SK-N-SH (cell line): ENCODE measurements around the gene SHH. TPM values are rescaled to one million over a fixed set of nuclear protein-coding genes. Genes with fewer than 3 reads are reported as not detected.
A peak's percentile ranks its signal among the peaks of the same experiment; 100 is the strongest.

Experiments
- CTCF ChIA-PET: fragments of 300-600, 350-600 bp; formaldehyde crosslinking; extraction: SDS; loops from one replicate; lab custom pipeline; 2021; lab: Yijun Ruan, JAX
- POLR2A ChIA-PET: fragments of 350-600 bp; sonication (Branson Sonifier 250); formaldehyde crosslinking; extraction: SDS; loops from one replicate; lab custom pipeline; 2020; ENCODE audit warnings: antibody characterized with exemption, inconsistent platforms; lab: Yijun Ruan, JAX
- DNase-seq: peaks from one replicate; pipeline ENCODE4 v3.0.0; 2012
- H2AFZ ChIP-seq: fragments of 200-600 bp; sonication (generic); 2 replicates; pipeline ENCODE4 v1.8.1; 2016; ENCODE audit warnings: antibody characterized with exemption, mild to moderate bottlenecking, low read depth
- H3F3A ChIP-seq: fragments of 200-600 bp; sonication (generic); replicated peaks from 2 replicates; pipeline ENCODE3; 2016; ENCODE audit warnings: antibody characterized with exemption, mild to moderate bottlenecking; ENCODE audit not compliant: insufficient read depth
- H3K27ac ChIP-seq, 2 experiments: fragments of 200-500 bp in 1 of 2; fragments of 200-600 bp in 1 of 2; sonication (Bioruptor generic) in 1 of 2; sonication (generic), shearing (Covaris generic) in 1 of 2; 2 replicates each; pipeline versions ENCODE4 v1.5.1 to v1.6.1; 2014 to 2016; ENCODE audit warnings: low read depth in 2 of 2, inconsistent platforms in 1 of 2, low read length in 1 of 2, mild to moderate bottlenecking in 1 of 2, mixed read lengths in 1 of 2
- H3K27me3 ChIP-seq: fragments of 200-600 bp; sonication (generic), shearing (Covaris generic); 2 replicates; pipeline ENCODE4 v1.6.1; 2016; ENCODE audit warnings: mixed run types; ENCODE audit not compliant: insufficient read depth
- H3K36me3 ChIP-seq, 2 experiments: fragments of 200-500 bp in 1 of 2; fragments of 200-600 bp in 1 of 2; sonication (Bioruptor generic) in 1 of 2; sonication (generic) in 1 of 2; replicated peaks in 1 of 2; 2 replicates each; pipeline versions ENCODE3 to v1.5.1; 2014 to 2016; ENCODE audit warnings: low read length in 1 of 2, mild to moderate bottlenecking in 1 of 2; ENCODE audit not compliant: insufficient read depth in 2 of 2, control insufficient read depth in 1 of 2
- H3K4me1 ChIP-seq, 2 experiments: fragments of 200-500 bp in 1 of 2; fragments of 200-600 bp in 1 of 2; sonication (Bioruptor generic) in 1 of 2; sonication (generic), shearing (Covaris generic) in 1 of 2; 2 replicates each; pipeline versions ENCODE4 v1.5.1 to v1.6.1; 2014 to 2016; ENCODE audit warnings: low read depth in 1 of 2, low read length in 1 of 2, mixed run types in 1 of 2; ENCODE audit not compliant: insufficient read depth in 2 of 2, control insufficient read depth in 1 of 2
- H3K4me2 ChIP-seq: fragments of 200-600 bp; sonication (generic), shearing (Covaris generic); 2 replicates; pipeline ENCODE4 v1.6.1; 2017; ENCODE audit warnings: mixed run types
- H3K4me3 ChIP-seq, 2 experiments: fragments of 200-500 bp in 1 of 2; fragments of 200-600 bp in 1 of 2; sonication (Bioruptor generic) in 1 of 2; sonication (generic), shearing (Covaris generic) in 1 of 2; 2 replicates each; pipeline versions ENCODE4 v1.5.1 to v1.8.1; 2014 to 2016; ENCODE audit warnings: low read depth in 2 of 2, inconsistent platforms in 1 of 2, low read length in 1 of 2, mild to moderate bottlenecking in 1 of 2, mixed read lengths in 1 of 2, moderate library complexity in 1 of 2
- H3K79me2 ChIP-seq: fragments of 200-600 bp; sonication (generic); 2 replicates; pipeline ENCODE4 v1.8.1; 2017; ENCODE audit warnings: mild to moderate bottlenecking; ENCODE audit not compliant: insufficient read depth
- H3K9ac ChIP-seq: fragments of 200-600 bp; sonication (generic); 2 replicates; pipeline ENCODE4 v1.6.1; 2017; ENCODE audit warnings: mixed run types
- H3K9me2 ChIP-seq: fragments of 200-600 bp; sonication (generic); 2 replicates; pipeline ENCODE4 v1.6.1; 2017; ENCODE audit warnings: mixed run types
- H3K9me3 ChIP-seq: fragments of 200-600 bp; sonication (generic); 2 replicates; pipeline ENCODE4 v1.6.1; 2017; ENCODE audit warnings: mixed run types, mild to moderate bottlenecking, moderate library complexity
- H4K20me1 ChIP-seq: fragments of 200-600 bp; sonication (generic); 2 replicates; pipeline ENCODE4 v1.6.1; 2017; ENCODE audit warnings: mild to moderate bottlenecking, mixed run types; ENCODE audit not compliant: insufficient read depth
- ELF1 ChIP-seq: IDR thresholded peaks from 2 replicates; pipeline ENCODE4 v1.4.0; 2012
- EZH2phosphoT487 ChIP-seq: fragments of 200-600 bp; sonication (generic); IDR thresholded peaks from 2 replicates; pipeline ENCODE4 v1.6.1; 2017; ENCODE audit warnings: low read depth, mixed run types, mild to moderate bottlenecking, antibody characterized with exemption, moderate library complexity, borderline replicate concordance
- FOXJ3 ChIP-seq: sonication (generic); formaldehyde crosslinking; IDR thresholded peaks from 2 replicates; pipeline ENCODE4 v1.5.1; 2020; ENCODE audit warnings: mild to moderate bottlenecking, missing genetic modification reagents
- NFIC ChIP-seq: IDR thresholded peaks from 2 replicates; pipeline ENCODE4 v1.4.0; 2012; ENCODE audit warnings: borderline replicate concordance
- NRF1 ChIP-seq: IDR thresholded peaks from 2 replicates; pipeline ENCODE4 v1.6.1; 2012; ENCODE audit warnings: low read depth, mild to moderate bottlenecking, low read length
- WGBS: methylation state at CpG from one replicate; pipeline ENCODE4 v1.1.6; 2017; ENCODE audit warnings: low lambda C conversion rate; 5-methylcytosine and 5-hydroxymethylcytosine counted together
- polyA plus RNA-seq, 3 experiments: library from polyadenylated mRNA; depleted of rRNA; stranded (reverse); fragments of >200 nt; gene quantifications; 2 replicates each; pipeline ENCODE4 v1.2.3, GENCODE V29; 2012
- TF ChIP-seq, protein P1 (sequence below): IDR thresholded peaks from 2 replicates; pipeline ENCODE4 v1.4.0; 2012; ENCODE audit warnings: low read depth
- TF ChIP-seq, protein P2 (sequence below): fragments of 200-600 bp; sonication (generic); IDR thresholded peaks from 2 replicates; pipeline ENCODE4 v1.6.1; 2017; ENCODE audit warnings: antibody characterized with exemption, mild to moderate bottlenecking, moderate library complexity

The SHH gene
- polyA plus RNA-seq, 1 of the 3 experiments (the other 2 are of a cell fraction) = not detected

DNA sequence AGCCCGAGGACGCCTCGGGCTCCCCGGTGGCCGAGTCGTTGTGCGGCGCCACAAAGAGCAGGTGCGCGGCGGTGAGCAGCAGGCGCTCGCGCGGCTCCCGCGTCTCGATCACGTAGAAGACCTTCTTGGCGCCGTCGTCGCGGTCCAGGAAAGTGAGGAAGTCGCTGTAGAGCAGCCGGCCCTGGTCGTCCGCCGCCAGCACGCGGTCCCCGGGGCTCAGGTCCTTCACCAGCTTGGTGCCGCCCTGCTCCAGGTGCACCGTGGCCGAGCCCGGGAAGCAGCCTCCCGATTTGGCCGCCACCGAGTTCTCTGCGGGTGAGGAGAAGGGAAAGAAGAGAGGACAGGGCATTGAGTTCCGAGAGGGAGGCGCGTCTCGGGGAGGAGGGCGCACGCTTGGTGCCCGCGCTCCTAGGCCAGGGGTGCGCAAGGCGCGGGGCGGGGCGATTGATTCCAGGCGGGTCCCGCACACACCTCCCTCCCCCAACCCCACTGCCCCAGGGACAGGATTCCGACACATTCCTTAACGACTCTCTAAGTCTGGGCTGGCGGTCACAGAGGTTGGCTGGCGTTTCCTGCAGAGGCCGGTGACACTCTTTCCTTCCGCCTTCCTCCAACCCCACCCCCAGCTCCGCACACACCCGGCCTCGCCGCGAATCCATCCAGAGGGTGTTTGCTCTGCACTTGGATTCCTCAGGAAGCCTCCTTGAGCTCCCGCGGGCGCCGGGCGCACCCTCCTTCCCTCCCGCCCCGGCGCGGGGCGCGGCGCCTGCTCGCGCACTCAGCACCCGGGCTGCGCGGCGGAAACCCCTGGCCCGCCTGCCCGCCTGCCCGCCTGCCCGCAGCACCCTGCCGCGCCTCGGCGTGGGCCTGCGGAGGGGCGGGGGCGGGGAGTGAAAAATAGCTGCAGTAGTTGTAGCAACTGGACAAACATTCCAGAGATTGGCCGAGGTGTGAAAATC lies 8.6 kb downstream of the SHH start:
- WGBS = 6% methylated on average over 69 of the region's 96 CpGs
- Histone ChIP-seq H3K4me1 (peaks cover 0 to 16% of the 10 kb centered on the region in 2 experiments; a peak in 2 of 4 replicates), H3K4me2 (peak overlapping the region; percentile 95; the same call in 1 of the 2 replicates), H3K4me3 (peak overlapping the region in 1 of 2 experiments; percentile 21; a peak in 2 of 4 replicates), H4K20me1 (no peaks in the 10 kb centered on the region), H3F3A (peaks cover 4% of the 10 kb centered on the region), H3K27me3 (peaks cover 93% of the 10 kb centered on the region), H3K79me2 (no peaks in the 10 kb centered on the region), H3K36me3 (no peaks in the 10 kb centered on the region), H2AFZ (no peak overlapping the region), H3K27ac (no peak overlapping the region), H3K9me2 (no peaks in the 10 kb centered on the region)
- CTCF ChIA-PET = interaction anchor here (0.6 to 2.8 kb wide), 8 partner anchors 12 to 969 kb away, joined by 3 to 33 read pairs (median 4); no protein-coding TSS in a partner anchor
- POLR2A ChIA-PET = no interaction called here
- DNase-seq = peak; percentile 66
- peak; percentile 5; the same call in 1 of the 2 replicates for TF ChIP-seq EZH2phosphoT487
- TF ChIP-seq ELF1 = no peak
- TF ChIP-seq, all 33 proteins: peak for 1
- Histone ChIP-seq H3K9me3 (no peaks in the 10 kb centered on the region), H3K9ac (no peak overlapping the region)

DNA sequence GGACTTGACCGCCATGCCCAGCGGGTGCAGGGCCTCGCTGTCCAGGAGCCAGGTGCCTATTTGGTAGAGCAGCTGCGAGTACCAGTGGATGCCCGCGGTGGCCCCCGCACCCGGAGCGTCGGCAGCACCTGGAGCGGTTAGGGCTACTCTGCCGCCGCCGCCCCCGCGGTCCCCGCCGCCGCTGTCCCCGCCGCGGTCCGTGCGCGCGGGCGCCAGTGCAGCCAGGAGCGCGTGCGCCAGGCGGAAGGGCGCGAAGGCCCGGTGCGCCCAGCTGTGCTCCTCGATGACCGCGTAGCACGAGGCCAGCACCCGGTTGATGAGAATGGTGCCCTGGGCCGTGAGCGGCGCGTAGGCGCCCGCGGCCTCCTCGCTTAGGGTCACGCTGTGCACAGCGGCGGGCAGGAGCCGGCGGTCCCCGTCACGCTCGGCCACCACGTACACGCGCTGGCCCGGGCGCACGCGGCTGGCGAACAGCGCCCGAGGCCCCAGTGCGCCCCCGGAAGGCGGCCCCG lies 9.3 kb downstream of the SHH start:
- Histone ChIP-seq H3K27ac (no peak overlapping the region), H3K36me3 (no peaks in the 10 kb centered on the region), H3K9me3 (no peaks in the 10 kb centered on the region), H3K9me2 (no peaks in the 10 kb centered on the region), H3K79me2 (no peaks in the 10 kb centered on the region), H3K4me2 (no peak overlapping the region), H4K20me1 (no peaks in the 10 kb centered on the region), H3F3A (peaks cover 4% of the 10 kb centered on the region), H3K4me3 (no peak overlapping the region), H2AFZ (no peak overlapping the region), H3K4me1 (peaks cover 0 to 16% of the 10 kb centered on the region in 2 experiments; a peak in 2 of 4 replicates), H3K27me3 (peaks cover 93% of the 10 kb centered on the region), H3K9ac (no peak overlapping the region)
- TF ChIP-seq NFIC = no peak
- TF ChIP-seq EZH2phosphoT487 = no peak
- TF ChIP-seq, protein P1, sequence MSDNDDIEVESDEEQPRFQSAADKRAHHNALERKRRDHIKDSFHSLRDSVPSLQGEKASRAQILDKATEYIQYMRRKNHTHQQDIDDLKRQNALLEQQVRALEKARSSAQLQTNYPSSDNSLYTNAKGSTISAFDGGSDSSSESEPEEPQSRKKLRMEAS = 0 out of 2 replicates have a peak, but pooled peaks have one; percentile 23
- no peak for TF ChIP-seq NRF1
- TF ChIP-seq, protein P2, sequence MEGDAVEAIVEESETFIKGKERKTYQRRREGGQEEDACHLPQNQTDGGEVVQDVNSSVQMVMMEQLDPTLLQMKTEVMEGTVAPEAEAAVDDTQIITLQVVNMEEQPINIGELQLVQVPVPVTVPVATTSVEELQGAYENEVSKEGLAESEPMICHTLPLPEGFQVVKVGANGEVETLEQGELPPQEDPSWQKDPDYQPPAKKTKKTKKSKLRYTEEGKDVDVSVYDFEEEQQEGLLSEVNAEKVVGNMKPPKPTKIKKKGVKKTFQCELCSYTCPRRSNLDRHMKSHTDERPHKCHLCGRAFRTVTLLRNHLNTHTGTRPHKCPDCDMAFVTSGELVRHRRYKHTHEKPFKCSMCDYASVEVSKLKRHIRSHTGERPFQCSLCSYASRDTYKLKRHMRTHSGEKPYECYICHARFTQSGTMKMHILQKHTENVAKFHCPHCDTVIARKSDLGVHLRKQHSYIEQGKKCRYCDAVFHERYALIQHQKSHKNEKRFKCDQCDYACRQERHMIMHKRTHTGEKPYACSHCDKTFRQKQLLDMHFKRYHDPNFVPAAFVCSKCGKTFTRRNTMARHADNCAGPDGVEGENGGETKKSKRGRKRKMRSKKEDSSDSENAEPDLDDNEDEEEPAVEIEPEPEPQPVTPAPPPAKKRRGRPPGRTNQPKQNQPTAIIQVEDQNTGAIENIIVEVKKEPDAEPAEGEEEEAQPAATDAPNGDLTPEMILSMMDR = no peak
- no peak for TF ChIP-seq FOXJ3 (CRISPR knock-in tag)
- 19% methylated on average over 29 of the region's 70 CpGs for WGBS
- CTCF ChIA-PET = interaction anchor here (0.6 to 1.3 kb wide), 2 partner anchors 657 to 798 kb away, joined by 3 read pairs; no protein-coding TSS in a partner anchor
- POLR2A ChIA-PET = no interaction called here
- DNase-seq = peak; percentile 56
